ENCODE measurements around the gene MCF2L.

GRCh38 chr13:113102727-113103126 is 133.7 kb downstream of the MCF2L start:
- no peak for TF ChIP-seq POLR2A (IDR thresholded peaks at IDR 0.05)
- no peak for TF ChIP-seq POLR2AphosphoS5 (IDR thresholded peaks at IDR 0.05)
- no peak for TF ChIP-seq CTCF (IDR thresholded peaks at IDR 0.05)
- TF ChIP-seq EP300 (IDR thresholded peaks at IDR 0.05): no peak
